ENCODE data around the gene E2F1.
"Not testable (repeated sequence)": the region's sequence is repeated elsewhere in the genome, so short reads cannot be mapped to it uniquely, and the experiment has no call there.

E2F1 gene

GRCh38 chr20:33656783-33657703 lies 29.1 kb downstream of the E2F1 start:
- DNase-seq = no peak

- DNase-seq = no peak
These were observed 30.0 kb downstream of the E2F1 start for GRCh38 chr20:33656010-33656782.

- no peak for DNase-seq
These were observed 31.0 kb downstream of the E2F1 start for GRCh38 chr20:33655164-33655563.

GRCh38 chr20:33654680-33655161 lies 31.5 kb downstream of the E2F1 start:
- DNase-seq = no peak

GRCh38 chr20:33653900-33654596 lies 32.1 kb downstream of the E2F1 start:
- DNase-seq = no peak

GRCh38 chr20:33653218-33653899 lies 32.8 kb downstream of the E2F1 start:
- peak; percentile 81 for DNase-seq

- peak; percentile 25 for DNase-seq
These were observed 34.6 kb downstream of the E2F1 start for GRCh38 chr20:33651562-33652048.

- DNase-seq = peak; percentile 17
These were observed 35.2 kb downstream of the E2F1 start for GRCh38 chr20:33650753-33651561.

GRCh38 chr20:33650111-33650752 lies 36.0 kb downstream of the E2F1 start:
- DNase-seq = peak; percentile 21

GRCh38 chr20:33649201-33649681 lies 36.9 kb downstream of the E2F1 start:
- no peak for DNase-seq

GRCh38 chr20:33648396-33649004 lies 37.7 kb downstream of the E2F1 start:
- DNase-seq = no peak

- DNase-seq = no peak
These were observed 38.4 kb downstream of the E2F1 start for GRCh38 chr20:33647603-33648395.

GRCh38 chr20:33646959-33647602 lies 39.1 kb downstream of the E2F1 start:
- DNase-seq = not testable (repeated sequence)

- no peak for DNase-seq
These were observed 40.0 kb downstream of the E2F1 start for GRCh38 chr20:33646191-33646590.

GRCh38 chr20:33645396-33645795 lies 40.8 kb downstream of the E2F1 start:
- DNase-seq = no peak

- no peak for DNase-seq
These were observed 41.2 kb downstream of the E2F1 start for GRCh38 chr20:33645072-33645358.

- DNase-seq = no peak
These were observed 41.7 kb downstream of the E2F1 start for GRCh38 chr20:33644313-33645071.

- no peak for DNase-seq
These were observed 45.9 kb downstream of the E2F1 start for GRCh38 chr20:33640287-33640686.
